ENCODE results near the gene PLCB3.

The PLCB3 gene

DNA sequence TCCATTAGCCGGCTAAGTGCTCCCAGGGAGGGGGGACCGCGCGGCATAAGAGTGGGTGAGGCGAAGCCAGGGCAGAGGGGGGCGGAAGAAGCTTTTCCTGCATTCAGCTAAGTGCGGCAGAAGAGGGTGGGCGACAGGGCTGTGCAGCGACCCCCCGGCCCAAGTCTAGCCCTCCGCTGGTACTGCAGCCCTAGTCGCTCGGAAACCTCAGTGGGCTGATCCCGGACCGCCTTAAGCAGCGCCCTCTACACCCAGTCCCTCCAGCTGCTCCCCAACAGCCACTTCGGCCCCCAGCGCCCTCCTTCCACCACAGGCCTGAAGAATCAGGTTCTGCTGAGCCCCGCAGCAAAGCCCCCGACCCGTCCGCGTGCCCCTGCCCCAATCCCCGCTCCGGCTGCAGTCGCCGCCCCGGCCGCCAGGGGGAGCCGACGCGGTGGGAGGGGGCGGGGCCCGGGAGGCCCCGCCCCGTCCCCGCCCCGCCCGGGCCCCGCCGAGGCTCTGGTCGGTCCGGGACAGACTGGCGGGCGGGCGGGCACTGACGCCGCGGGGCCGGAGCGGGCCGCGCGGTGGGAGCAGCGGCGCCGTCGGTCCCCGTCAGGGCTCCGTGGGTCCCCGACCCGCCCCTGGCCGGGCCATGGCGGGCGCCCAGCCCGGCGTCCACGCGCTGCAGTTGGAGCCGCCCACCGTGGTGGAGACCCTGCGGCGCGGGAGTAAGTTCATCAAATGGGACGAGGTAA lies at the start of gene PLCB3:
TSS of gene PLCB3 (plus strand) at position 515 of the 737 bp plus-strand sequence. CDS start at position 635, 120 bp downstream.
- DNase-seq (ENCODE audit: low read depth in 2 of 2), result peak in 1 of 2 donors; percentile 39

DNA sequence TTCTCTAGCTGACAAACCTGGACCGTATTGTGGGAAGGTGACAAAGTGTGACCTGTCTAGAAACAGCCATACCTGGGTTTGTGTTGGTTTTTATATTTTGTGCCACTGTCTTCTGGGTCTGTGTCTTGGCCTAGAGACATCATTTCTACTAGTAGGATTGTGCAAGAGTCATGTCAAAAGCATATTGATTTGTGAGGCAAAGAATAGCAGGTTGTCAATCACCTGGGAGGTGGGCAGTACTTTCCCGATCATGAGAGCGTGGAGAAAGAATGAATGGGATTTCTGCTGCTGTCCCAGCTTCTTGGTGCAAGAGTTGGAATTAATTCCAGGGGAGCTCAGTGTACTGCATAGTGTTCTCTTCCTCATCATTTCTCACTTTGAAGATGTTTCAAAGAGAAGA lies 49.8 kb upstream of the PLCB3 start:
- no peak for DNase-seq (ENCODE audit: low read depth in 2 of 2)

DNA sequence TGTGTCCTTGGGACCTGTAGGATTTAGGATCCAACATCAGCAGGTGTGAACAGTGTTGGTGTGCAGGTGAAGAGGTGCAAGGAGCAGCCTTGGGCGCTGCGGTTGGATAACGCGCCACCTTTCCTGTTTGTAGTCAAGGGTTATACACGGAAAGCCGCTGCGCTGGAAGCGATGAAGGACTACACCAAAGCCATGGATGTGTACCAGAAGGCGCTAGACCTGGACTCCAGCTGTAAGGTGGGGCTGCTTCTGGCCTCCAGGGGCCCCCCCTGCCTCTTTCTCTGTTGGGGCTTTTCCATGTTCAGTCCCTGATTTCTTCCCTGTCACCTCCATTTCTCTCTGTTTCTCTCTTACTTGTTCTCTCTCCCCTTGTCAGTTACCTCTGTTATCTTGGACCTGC lies 48.3 kb upstream of the PLCB3 start:
- DNase-seq (ENCODE audit: low read depth in 2 of 2), result no peak

DNA sequence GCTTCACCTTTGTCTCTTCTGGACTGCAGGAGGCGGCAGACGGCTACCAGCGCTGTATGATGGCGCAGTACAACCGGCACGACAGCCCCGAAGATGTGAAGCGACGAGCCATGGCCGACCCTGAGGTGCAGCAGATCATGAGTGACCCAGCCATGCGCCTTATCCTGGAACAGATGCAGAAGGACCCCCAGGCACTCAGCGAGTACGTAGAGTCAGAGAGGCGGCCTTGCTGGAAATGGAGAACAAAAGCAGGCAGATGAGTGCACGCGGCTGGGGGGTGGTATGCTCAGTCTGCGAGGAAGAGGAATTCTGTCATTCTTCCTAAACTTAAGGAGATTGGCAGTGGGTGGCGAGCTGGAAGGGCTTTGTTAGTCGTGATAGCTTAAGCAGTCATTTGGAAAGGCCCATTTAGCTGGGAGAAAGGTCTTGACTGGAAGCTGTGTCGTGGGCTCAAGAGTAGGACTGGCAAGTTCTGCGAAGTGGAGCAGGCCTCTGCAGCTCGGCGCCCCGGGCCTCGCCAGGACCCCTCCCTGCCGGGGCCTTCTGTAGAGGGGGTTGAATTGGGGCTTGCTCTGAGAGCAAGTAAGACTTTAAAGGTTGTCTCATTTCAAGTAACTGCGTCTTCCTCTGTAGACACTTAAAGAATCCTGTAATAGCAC lies 47.8 kb upstream of the PLCB3 start:
- no peak for DNase-seq (ENCODE audit: low read depth in 2 of 2)

DNA sequence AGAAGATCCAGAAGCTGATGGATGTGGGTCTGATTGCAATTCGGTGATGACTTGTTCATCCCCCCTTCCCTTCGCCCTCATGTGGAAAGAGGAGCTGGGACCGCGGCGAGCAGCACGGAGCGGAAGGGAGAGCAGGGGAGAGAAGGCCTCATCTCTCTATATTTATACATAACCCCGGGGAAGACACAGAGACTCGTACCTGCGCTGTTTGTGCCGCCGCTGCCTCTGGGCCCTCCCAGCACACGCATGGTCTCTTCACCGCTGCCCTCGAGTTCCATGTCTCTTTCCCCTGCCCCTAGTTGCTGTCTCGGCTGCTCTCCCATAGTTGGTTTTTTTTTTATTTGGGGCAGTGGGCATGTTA lies 47.3 kb upstream of the PLCB3 start:
- DNase-seq (ENCODE audit: low read depth in 2 of 2), result no peak

DNA sequence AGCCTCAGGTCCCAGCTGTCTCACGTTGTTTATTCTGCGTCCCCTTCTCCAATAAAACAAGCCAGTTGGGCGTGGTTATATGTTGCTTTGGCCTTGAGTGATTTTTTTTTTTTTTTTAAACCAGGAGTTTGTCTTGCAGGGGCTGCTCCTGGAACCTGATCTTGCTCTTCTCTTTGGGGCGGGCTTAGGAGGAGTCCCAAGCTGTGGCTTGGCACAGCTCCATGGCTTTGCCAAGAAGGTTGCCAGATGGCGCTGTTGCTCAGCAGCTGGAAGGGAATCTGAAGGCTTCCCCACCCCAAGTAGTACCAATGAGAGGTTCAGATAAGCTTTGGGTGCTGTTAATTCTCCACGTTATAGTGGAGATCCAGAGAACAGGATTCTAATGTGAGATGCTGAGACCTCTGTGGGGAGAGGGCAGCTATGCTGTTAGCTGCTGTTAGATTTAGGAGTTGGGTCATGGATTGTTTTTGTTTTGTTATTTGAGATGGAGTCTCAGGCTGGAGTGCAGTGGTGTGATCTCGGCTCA lies 46.8 kb upstream of the PLCB3 start:
- peak; percentile 59 to 63 for DNase-seq (ENCODE audit: low read depth in 2 of 2)

DNA sequence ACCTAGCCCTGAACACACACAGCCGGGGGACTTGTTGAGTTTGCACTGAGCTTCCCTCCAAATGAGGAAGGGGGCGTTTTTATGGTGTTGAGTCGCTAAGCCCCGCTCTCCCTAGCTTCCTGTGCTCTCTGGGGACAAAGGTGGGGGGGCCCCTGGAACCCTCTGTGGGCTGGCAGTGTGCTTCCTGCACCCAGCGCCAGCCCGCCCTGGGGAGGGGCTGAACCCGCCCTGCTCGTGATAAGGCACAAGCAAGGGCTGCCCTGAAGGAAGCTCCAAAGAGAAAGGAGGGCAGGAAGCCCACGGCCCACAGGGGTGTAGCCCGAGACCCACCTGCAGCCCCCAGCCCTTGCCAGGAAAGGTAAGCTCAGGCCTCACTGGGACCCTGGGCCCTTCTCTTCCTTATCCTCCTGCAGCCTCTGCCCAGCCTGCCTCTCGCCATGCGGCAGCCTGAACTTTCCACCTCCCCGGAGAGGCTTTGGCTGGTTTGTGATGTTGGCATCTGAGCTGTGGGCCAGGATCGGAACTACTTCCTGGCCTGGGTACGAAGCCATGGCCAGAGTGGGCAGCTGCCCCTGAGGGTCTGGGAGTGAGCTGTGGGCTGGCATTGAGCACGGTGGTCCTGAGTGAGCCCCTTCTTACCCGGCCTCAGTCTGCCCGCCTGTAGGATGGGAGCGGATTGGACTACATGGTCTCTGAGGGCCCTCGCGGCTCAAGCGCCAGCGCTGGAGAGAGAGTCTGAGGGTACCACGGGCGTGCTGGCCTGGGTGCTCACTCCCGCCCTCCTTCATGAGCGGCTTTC lies 44.7 kb upstream of the PLCB3 start, which contains the start of gene FERMT3:
TSS of gene FERMT3 (plus strand) at position 265 of the 799 bp plus-strand sequence. CDS start 644 bp downstream, outside the sequence.
- peak; percentile 73 to 76 for DNase-seq (ENCODE audit: low read depth in 2 of 2)

DNA sequence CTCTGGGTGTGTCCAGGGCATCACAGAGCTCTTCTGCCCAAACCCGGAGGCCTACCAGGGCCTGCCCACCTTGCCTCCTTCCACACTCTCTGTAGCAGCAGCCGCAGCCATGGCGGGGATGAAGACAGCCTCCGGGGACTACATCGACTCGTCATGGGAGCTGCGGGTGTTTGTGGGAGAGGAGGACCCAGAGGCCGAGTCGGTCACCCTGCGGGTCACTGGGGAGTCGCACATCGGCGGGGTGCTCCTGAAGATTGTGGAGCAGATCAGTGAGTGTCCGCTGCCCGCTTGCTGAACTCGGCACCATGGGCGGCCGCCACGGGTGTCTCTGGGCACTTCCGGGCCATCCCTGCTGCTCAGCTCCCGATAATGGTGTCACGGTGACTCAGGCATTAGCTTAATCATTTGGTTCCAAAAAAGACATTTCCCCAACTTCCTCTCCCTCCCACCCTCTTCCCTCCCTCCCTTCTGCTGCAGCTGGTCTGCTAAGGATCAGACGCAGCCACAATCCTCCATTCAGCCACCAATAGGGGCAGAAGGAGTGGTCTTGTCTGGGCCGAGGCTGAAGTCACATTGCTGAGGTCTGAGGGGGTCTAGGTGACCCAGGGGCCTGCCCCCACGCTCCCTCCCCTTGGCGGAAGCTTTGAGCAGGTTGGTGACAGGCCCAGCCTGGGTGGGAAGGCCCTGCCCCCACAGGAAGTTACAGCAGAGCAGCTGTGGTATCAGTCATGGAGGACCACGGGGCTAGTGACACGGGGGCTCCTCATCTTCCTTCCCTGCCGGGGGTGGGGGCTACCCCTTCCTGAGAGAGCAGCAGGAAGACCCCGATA lies 43.9 kb upstream of the PLCB3 start:
- DNase-seq (ENCODE audit: low read depth in 2 of 2), result peak; percentile 83 to 86

DNA sequence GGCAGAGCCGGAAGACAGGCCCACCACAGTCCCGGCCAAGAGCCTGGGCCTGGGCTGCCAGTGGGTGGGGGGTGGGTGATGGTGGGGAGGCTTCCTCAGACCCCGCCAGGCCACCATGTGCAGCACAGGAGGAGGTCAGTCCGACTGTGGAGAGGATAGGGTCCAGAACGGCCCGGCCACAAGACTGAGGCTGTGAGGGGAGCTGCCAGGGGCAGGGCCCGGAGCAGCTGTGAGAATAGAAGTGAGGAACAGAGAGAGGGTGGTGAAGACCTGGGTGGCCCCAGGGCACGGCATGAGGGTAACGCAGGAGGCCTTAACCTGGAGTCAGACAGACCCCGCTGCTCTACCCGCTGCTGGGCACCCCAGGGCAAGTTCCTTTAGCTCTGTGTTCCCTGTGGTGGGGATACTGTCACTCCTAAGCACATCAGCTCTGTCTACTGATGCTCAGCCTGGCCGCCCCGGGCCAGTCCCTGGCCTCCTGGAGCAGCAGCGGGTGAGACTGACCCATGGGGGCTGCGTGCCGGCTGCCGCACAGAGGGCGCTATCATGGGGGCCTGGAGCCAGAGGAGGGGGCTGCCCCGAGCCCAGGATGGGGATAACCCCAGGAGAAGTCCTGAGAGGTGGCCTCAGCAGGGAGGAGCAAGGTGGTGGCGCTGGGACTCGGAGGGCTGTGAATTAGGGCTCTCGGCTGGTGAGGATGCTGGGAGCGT lies 43.1 kb upstream of the PLCB3 start:
- no peak for DNase-seq (ENCODE audit: low read depth in 2 of 2)

DNA sequence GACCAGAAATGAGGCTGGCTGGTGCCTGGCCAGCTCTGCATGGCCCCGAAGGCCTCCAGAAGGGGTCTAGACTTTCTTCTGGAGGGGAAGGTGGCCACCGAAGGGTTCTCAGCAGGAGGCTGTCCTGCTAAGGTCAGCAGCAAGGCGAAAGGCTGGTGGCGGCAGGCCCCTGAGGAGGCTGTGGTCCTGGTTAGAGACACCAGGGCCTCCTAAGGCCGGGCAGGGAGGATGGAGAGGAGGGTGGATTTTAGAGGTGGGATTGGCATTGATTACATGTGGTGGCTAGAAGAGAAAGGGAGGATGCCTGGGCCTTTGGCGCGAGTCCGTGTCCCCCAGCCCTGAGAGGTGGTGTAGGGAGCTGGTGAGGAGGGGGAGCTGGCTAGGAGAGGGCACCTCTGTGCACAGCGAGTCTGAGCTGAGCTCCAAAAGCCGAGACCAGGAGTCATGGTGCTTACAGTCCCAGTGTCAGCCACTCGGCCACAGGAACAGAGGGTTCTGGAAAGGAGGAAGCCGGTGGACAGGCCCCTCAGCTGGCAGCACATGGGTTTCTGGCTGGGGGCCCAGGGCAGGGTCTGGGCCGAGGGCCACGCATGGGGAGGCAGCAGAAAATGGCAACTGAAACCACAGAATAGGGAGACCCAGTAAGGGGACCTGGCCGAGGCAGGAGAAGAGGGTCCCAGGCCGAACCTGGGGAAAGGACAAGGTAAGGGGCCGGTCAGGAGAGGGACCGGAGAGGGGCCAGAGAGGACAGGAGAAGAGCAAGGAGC lies 42.4 kb upstream of the PLCB3 start:
- no peak for DNase-seq (ENCODE audit: low read depth in 2 of 2)

DNA sequence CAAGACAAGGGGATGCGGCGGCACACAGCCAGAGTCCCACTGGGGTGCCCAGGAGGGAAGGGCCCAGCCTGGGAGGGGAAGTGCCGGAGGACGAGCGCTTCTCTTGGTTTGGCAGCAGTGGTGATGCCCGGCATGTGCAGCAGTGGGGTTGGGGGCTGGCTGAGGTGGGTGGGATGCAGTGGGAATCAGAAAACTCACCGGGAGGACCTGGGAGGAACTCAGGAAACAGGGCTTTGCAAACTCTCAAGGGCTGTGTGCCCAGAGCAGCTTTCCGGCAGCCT lies 41.8 kb upstream of the PLCB3 start:
- DNase-seq (ENCODE audit: low read depth in 2 of 2), result no peak

DNA sequence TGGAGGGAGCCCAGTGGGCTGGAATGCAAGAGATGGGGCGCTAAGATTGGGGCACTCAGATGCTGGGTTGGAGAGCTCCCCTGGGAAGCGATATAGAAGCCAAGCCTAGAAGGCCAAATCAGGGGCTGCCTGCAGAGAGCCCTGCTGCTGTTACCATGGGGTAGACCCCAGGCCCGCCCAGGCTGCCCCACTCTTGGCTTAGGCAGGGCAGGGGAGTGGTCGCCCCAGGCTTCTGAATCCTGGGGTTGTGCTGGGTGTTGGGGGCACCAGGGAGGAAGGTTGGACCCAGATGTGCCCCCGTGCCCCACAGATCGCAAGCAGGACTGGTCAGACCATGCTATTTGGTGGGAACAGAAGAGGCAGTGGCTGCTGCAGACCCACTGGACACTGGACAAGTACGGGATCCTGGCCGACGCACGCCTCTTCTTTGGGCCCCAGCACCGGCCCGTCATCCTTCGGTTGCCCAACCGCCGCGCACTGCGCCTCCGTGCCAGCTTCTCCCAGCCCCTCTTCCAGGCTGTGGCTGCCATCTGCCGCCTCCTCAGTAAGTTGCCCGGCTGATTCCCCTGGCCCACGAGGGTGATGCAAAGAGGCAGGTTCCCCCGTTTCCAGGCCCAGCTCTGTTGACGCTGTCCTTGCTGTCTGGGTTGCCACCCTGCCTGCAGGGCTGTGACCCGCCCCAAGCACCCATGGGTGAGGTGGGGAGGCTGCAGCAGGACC lies 40.9 kb upstream of the PLCB3 start:
- DNase-seq (ENCODE audit: low read depth in 2 of 2), result no peak

DNA sequence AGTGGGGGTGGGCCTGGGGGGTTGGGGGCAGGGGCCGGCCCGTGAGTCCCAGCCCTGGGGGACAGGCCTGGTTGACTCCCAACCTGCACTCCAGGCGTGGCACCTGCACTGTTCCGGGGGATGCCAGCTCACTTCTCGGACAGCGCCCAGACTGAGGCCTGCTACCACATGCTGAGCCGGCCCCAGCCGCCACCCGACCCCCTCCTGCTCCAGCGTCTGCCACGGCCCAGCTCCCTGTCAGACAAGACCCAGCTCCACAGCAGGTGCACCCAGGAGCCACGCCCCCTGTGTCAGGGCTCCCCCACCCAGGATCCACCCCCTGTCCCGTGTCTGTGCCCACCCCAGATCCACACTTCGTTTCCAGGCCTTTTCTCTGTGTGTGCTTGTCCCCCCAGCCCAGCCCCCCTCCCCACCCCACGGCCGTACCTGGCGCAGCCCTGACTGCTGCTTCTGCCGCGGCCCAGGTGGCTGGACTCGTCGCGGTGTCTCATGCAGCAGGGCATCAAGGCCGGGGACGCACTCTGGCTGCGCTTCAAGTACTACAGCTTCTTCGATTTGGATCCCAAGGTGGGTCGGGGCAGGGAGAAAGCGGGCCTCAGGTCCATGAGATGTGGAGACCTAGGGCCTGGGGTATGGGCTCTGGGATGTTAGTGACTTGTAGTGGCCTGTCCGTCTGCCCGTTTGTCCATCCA lies 40.0 kb upstream of the PLCB3 start:
- DNase-seq (ENCODE audit: low read depth in 2 of 2), result no peak

DNA sequence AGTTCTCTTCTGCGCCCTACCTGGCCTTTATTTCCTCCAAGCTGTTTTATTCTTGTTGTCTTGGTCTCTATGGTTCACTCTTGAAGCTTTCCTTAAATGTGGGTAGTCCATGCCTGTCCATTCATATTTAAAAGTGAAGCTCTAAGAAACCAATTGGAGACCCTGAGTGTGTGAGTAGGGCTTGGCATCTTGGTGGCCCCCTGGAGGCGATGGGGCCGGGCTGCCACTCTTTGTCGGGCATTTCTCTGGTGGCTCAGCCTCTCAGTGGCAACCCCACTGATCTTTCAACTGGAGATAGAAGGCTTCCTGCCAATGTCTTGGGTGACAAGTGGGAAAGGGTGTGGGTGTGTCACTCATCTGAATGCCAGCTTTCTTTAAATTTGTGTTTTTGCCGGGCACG lies 34.5 kb upstream of the PLCB3 start:
- DNase-seq (ENCODE audit: low read depth in 2 of 2), result no peak

DNA sequence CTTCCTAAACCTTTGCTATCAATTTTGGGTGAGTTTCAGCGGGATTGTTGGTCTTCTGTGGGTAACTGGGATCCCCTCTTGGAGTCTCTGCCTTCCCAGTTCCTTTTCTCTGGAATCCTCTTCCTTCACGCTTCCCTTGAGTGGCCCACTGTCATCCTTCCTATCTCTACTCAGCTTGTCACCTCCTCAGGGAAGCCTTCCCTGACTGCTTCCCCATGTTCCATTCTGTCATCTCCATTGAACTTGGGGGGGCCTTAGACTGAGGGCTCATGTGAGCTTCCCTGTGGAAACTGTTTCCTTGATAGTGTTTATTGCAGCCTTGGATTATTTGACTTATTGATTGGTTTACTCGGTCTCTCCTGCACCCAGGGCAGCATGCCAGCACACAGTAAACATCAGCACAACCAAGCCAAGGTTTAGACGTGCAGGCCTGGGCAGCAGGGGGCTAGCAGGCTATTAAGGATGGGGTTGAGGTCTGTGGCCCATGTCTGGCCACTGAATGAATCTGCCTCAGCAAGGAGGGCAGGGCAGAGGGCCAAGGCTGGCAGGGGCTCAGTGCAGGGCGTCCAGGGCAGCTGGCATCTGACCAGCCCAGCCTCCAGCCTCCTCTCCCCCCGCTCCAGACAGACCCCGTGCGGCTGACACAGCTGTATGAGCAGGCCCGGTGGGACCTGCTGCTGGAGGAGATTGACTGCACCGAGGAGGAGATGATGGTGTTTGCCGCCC lies 32.5 kb upstream of the PLCB3 start:
- DNase-seq (ENCODE audit: low read depth in 2 of 2), result no peak

DNA sequence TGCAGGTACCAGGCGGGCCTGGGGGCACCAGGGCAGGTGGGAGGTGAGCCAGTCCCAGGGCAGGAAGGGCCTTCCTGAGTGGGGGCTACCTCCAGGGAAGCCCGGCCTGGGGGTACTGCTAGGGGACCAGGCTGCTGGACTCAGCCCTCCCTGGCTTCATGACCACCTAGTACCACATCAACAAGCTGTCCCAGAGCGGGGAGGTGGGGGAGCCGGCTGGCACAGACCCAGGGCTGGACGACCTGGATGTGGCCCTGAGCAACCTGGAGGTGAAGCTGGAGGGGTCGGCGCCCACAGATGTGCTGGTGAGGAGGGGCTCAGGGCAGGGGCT lies 32.0 kb upstream of the PLCB3 start:
- no peak for DNase-seq (ENCODE audit: low read depth in 2 of 2)

DNA sequence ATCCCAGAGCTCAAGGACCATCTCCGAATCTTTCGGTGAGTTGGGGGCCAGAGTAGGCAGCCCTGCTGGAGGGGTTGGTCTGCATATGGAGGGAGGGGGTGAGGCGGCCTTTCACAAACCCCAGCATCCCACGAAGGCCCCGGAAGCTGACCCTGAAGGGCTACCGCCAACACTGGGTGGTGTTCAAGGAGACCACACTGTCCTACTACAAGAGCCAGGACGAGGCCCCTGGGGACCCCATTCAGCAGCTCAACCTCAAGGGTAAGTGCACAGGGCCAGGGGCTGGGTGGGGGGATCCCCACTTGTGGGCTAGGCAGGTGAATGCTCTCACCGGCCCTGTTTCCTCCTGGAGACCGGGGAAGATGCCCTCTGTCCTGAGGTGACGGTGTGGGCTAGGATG lies 31.6 kb upstream of the PLCB3 start:
- DNase-seq (ENCODE audit: low read depth in 2 of 2), result no peak

DNA sequence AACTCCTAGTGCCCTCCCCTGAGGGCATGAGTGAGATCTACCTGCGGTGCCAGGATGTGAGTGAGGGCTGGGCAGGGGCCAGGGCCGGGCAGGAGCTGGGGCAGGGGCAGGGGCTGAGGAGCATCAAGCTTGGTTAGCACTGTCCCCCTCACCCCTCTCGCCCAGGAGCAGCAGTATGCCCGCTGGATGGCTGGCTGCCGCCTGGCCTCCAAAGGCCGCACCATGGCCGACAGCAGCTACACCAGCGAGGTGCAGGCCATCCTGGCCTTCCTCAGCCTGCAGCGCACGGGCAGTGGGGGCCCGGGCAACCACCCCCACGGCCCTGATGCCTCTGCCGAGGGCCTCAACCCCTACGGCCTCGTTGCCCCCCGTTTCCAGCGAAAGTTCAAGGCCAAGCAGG lies 31.1 kb upstream of the PLCB3 start:
- DNase-seq (ENCODE audit: low read depth in 2 of 2), result no peak

DNA sequence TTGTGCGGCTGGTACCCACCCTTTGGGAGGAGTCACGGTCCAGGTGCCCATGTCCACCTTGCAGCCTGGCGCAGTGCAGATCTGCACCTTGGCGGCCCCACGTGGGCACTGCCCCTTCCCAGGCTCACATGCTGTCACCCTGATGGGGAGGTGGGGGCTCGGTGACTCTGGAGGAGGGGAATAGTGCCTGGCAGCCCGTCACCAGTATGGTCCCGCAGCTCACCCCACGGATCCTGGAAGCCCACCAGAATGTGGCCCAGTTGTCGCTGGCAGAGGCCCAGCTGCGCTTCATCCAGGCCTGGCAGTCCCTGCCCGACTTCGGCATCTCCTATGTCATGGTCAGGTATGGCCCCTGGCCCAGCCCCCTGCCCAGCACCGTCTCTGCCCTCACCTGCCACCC lies 30.5 kb upstream of the PLCB3 start:
- DNase-seq (ENCODE audit: low read depth in 2 of 2), result no peak
